EL (cell line): Measurements from ENCODE around the gene TCF19.

ENCODE experiments used
- DNase-seq: peaks from one replicate; pipeline ENCODE4 v3.0.0-alpha.2; 2016

The TCF19 gene

DNA sequence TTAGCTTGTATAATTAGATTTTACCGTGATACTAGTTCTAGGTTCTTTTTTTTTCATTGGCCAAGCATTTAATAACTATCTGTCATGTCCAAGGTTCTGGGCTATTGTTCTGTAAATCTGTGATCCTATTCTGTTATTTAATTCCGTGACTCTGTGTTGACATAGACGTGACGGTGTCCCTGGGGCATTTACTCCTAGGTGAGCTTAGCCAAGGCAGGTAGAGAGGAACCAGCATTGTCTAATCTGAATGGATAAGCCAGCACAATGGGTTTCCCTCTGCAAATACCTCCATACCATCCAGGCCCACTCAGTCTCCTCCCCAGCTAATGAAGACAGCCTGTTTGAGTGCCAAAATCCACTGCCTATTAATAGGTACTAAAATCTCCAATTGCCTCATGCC lies 29.3 kb upstream of the TCF19 start:
- no peak for DNase-seq

DNA sequence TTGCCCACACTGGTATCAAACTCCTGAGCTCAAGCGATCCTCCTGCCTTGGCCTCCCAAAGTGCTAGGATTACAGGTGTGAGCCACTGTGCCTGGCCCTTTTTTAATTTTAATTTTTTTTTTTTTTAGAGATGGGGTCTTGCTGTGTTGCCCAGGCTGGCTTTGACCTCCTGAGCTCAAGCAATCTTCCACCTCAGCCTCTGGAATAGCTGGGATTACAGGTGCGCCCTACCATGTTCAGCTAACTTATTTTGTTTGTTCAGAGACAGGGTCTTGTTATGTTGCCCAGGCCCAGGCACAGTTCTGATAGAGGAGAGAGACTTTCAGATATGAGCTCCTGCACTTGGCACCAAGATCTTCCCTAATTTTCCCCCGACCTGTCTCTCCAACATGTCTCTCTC lies 27.6 kb upstream of the TCF19 start:
- no peak for DNase-seq

- no peak for DNase-seq
Measured at GRCh38 chr6:31131595-31131994, 26.8 kb upstream of the TCF19 start.

DNA sequence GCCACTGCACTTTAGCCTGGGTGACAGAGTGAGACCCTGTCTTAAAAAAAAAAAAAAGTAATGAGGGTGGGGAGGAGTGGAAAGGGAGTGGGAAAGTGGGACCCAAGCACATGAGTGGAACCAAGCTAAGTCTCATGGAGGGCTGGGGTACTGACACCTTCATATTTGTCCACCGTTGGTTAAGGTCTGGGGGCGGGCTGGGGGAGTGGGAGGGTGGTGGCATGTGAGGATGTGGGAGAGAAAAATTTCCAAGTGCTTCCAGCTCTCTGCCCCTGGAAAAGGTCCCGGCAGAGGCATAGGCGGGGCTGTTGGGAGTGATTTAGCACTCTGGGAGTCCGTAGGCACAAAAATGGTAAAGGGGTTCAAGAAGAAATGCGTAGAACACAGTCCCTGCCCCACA lies 25.6 kb upstream of the TCF19 start:
- no peak for DNase-seq

GRCh38 chr6:31135710-31136109 lies 22.7 kb upstream of the TCF19 start:
- no peak for DNase-seq

GRCh38 chr6:31138982-31139381 lies 19.4 kb upstream of the TCF19 start, which contains the start of gene PSORS1C2:
Gene PSORS1C2 (minus strand): TSS chr6:31139066. CDS start chr6:31139026, 40 bp downstream.
- no peak for DNase-seq

DNA sequence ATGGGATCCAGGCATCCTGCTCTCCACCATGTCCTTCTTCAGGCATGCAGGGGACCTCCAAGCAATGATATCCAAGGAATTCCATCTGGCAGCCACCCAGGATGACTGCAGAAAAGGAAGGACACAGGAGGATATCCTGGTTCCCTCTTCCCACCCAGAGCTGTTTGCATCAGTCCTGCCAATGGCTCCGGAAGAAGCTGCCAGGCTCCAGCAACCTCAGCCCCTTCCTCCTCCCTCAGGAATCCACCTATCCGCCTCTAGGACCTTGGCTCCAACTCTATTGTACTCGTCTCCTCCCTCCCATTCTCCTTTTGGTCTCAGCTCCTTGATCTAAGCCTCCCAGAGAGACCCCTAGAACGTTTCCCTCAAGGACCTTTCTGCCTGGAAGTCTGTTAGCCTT lies 18.8 kb upstream of the TCF19 start:
- peak; percentile 78 for DNase-seq

DNA sequence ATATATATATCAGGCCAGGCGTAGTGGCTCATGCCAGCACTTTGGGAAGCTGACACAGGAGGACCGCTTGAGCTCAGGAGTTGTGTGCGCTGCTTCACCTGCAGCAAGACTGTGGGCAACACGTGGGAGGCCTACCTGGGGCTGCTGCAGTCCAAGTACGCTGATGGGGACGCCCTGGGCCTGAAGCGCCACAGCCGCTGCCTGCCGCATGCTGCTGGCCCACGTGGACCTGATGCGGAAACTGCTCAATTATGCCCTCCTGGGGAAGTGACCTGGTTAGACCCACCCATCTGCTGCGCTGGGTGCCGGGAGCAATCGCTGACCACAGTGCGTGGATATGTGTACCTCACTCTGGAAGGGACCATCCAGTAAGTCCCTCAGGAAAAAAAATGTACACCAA lies 17.7 kb upstream of the TCF19 start:
- no peak for DNase-seq

DNA sequence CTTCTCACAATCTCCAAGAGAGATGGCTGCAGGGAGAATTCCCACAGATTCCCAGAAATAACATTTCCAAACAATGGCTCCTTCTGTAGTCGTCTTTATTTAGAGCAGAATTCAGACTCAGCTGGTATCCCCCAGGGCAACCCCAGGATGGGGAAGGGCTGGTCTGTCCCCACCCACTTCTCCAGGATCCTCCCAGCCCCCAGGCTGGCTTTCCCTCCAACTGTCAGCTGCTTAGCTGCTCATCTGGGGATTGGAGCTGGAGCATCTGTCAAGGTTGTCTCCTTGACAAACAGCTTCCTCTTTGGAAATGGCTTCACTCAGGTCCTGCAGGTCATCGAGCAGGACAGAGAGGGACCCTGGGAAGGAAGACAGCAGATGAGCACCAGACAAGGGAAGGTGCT lies 16.0 kb upstream of the TCF19 start:
- DNase-seq: no peak

GRCh38 chr6:31143148-31143547 lies 15.2 kb upstream of the TCF19 start:
- peak; percentile 91 for DNase-seq

- DNase-seq: no peak
Measured at GRCh38 chr6:31144296-31144969, 14.0 kb upstream of the TCF19 start.

GRCh38 chr6:31144970-31145340 lies 13.4 kb upstream of the TCF19 start:
- DNase-seq: no peak

DNA sequence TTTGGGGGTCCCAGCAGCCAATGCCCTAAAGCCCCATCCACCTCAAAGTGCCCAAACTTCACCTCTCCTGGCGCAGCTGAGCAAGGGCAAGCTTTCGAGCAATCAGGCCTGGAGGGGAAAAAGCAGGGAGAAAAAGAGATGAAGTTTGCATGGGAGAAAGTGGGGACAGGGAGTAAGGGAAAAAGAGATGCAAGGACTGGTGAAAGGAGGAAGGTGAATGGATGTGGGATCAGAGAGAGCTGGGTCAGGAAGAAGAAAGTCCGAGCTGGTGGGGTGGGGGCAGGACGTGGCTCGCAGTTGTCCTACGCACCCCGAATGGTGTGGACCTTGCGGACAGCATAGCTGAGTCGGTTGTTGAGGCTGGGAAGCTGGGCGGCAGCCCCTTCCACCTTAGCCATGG lies 13.0 kb upstream of the TCF19 start:
- no peak for DNase-seq

DNA sequence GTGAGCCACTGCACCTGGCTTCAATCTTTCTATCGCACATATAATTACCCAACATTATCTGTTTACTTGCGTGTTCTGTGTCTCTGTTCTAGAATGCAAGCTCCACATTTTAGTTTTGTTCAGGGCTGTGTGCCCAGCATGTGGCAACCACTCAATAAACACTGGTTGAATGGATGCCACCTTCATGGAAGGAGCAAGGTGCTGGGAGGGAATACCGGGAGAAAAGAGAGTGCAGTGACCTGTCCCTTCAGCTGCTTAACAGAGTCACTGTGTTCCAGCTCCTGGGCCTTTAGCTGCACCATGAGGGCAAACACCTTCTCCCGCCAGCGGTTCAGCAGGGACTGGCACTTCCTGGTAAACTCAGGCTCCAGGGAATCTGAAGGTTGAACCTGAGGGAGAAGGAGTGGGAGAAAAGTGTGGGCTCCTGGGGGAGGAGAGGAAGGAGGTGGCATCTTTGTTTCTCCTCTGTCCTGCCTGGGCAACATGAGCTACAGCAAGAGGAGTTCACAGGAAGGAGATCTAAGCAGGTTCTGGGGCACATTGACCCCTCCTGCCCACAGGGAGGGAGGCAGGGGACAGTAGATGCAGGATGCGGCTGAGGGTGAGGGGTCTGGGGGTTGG lies 8.5 kb upstream of the TCF19 start:
- no peak for DNase-seq

- DNase-seq: no peak
Measured at GRCh38 chr6:31152781-31153180, 5.6 kb upstream of the TCF19 start.

DNA sequence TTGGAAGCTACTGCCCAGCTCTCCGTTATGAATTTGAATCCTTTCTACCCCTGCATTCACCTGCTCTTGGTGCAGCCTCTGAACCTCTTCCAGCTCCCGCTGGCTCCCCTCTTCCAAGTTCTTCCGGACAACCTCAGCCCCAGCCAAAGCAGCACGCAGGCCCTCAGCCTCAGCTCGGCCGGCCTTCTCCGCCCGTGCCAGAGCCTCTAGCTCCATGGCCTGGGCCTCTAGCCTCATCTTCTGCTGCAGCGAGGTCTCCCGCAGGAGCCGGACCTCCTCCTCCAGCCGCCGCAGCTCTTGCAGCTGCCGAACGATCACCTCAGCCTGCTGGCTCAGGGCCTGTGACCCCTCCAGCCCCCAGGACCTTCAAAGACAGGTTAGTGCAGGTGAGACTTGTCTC lies 4.0 kb upstream of the TCF19 start:
- no peak for DNase-seq

GRCh38 chr6:31156641-31157040 lies 1.7 kb upstream of the TCF19 start:
- DNase-seq: no peak

GRCh38 chr6:31157513-31158139 lies 763 bp upstream of the TCF19 start, which contains the start of gene CCHCR1:
Gene CCHCR1 (minus strand): TSS chr6:31157802. CDS start chr6:31157600, 202 bp downstream.
- no peak for DNase-seq

DNA sequence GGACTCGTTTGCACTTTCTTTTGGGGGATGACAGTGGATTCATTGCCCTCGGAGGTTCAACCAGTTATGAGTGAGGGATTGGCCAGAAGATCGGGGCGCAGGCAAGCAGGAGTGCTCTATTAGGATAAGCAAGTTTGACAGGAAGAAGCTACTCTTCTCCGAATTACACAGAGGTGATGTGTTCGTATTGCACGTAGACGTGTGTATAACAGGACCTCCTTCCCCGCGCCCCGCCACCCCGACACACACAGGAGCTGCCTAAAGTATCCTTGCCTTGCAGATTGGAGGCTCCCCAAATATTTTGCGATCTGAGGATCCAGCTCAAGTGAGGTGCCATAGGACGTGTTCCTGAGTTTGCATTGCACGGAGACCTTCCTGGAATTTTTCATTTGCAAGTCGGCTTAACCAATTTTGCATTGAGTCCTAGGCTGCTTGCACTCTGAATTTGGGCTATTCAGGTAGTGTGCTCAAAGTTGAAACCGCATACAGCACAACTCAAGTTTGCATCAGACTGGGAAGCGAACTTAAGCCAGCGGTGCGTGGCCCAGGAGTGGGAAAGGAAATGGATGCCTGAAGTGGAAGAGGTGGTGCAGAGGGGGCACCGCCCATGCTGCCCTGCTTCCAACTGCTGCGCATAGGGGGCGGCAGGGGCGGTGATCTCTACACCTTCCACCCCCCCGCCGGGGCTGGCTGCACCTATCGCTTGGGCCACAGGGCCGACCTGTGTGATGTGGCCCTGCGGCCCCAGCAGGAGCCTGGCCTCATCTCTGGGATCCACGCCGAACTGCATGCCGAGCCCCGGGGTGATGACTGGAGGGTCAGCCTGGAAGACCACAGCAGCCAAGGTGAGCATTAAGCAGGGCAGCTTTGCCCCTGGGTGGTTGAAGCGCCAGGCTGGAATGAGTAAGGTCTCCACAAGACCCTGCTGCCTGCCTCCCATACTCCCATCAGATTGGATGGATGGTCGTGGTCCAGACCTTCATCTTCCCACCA lies 770 bp downstream of the TCF19 start:
- peak; percentile 50 for DNase-seq

GRCh38 chr6:31161216-31162126 lies 3.1 kb downstream of the TCF19 start:
- DNase-seq: no peak

DNA sequence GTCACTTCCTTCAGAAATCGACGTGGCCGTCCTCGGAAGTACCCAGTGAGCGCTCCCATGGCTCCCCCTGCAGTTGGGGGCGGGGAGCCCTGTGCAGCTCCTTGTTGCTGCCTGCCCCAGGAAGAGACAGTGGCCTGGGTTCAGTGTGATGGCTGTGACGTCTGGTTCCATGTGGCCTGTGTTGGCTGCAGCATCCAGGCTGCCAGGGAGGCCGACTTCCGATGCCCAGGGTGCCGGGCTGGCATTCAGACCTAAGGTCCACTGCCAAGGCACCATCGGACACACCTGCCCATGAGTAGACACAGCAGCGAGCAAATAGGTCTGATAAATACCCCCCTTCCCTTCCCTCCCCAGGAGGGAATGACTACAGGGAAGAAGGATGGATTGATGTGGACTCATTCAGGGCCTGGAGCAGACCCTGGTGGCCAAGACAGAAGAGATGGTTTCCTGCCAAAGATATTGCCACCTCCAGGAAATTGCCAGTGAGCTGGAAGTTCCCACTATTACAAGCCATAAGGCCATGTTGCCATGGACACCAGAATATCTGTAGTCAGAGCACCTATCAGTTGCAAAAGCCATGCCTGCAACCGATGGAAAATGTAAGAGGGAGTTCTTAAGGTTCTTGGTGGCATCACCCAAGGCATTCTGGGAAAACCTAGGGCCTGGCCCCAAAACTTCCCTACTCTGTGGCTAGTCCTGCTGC lies 4.2 kb downstream of the TCF19 start:
- DNase-seq: no peak
